KMS-11 (cell line): ENCODE results near the gene GLIS1.
"Not testable (repeated sequence)": the region's sequence is repeated elsewhere in the genome, so short reads cannot be mapped to it uniquely, and the experiment has no call there.

Experiments
- H2AFZ ChIP-seq: fragments of 200-600 bp; sonication (generic); 2 replicates; pipeline ENCODE4 v1.6.1; 2016; ENCODE audit warnings: antibody characterized with exemption, mixed run types, low read depth
- H3K27ac ChIP-seq: fragments of 200-600 bp; sonication (generic); 2 replicates; pipeline ENCODE4 v1.6.1; 2016; ENCODE audit warnings: mild to moderate bottlenecking, mixed run types
- H3K27me3 ChIP-seq: fragments of 200-600 bp; sonication (generic); 2 replicates; pipeline ENCODE4 v1.6.1; 2017; ENCODE audit warnings: mild to moderate bottlenecking, low read depth, mixed run types, moderate library complexity; ENCODE audit not compliant: insufficient read depth
- H3K36me3 ChIP-seq: fragments of 200-600 bp; sonication (generic); 2 replicates; pipeline ENCODE4 v1.6.1; 2017; ENCODE audit warnings: mild to moderate bottlenecking, mixed run types; ENCODE audit not compliant: insufficient read depth
- H3K4me1 ChIP-seq: fragments of 200-600 bp; sonication (generic); 2 replicates; pipeline ENCODE4 v1.6.1; 2016; ENCODE audit warnings: mild to moderate bottlenecking, low read depth, mixed run types; ENCODE audit not compliant: poor library complexity, severe bottlenecking
- H3K4me2 ChIP-seq: fragments of 200-600 bp; sonication (generic); 2 replicates; pipeline ENCODE4 v1.7.0; 2016; ENCODE audit warnings: mild to moderate bottlenecking, mixed run types
- H3K4me3 ChIP-seq: fragments of 200-600 bp; sonication (generic); IDR thresholded peaks from 2 replicates; pipeline ENCODE4 v1.6.1; 2017; ENCODE audit warnings: low read depth, low read length, mixed read lengths; ENCODE audit not compliant: insufficient read depth
- H3K79me2 ChIP-seq: fragments of 200-600 bp; sonication (generic); 2 replicates; pipeline ENCODE4 v1.6.1; 2016; ENCODE audit warnings: low read depth, mixed run types; ENCODE audit not compliant: insufficient read depth
- H3K9ac ChIP-seq: fragments of 200-600 bp; sonication (generic); 2 replicates; pipeline ENCODE4 v1.6.1; 2016; ENCODE audit warnings: mild to moderate bottlenecking, mixed run types
- H4K20me1 ChIP-seq: fragments of 200-600 bp; sonication (generic); 2 replicates; pipeline ENCODE4 v1.6.1; 2016; ENCODE audit warnings: mild to moderate bottlenecking, mixed run types; ENCODE audit not compliant: insufficient read depth
- TF ChIP-seq, protein P1 (sequence below): fragments of 200-600 bp; sonication (generic); conservative IDR thresholded peaks from 2 replicates; pipeline ENCODE4 v1.6.1; 2017; ENCODE audit warnings: low read depth, mild to moderate bottlenecking, antibody characterized with exemption, low read length, moderate library complexity, mixed read lengths

Gene GLIS1

DNA sequence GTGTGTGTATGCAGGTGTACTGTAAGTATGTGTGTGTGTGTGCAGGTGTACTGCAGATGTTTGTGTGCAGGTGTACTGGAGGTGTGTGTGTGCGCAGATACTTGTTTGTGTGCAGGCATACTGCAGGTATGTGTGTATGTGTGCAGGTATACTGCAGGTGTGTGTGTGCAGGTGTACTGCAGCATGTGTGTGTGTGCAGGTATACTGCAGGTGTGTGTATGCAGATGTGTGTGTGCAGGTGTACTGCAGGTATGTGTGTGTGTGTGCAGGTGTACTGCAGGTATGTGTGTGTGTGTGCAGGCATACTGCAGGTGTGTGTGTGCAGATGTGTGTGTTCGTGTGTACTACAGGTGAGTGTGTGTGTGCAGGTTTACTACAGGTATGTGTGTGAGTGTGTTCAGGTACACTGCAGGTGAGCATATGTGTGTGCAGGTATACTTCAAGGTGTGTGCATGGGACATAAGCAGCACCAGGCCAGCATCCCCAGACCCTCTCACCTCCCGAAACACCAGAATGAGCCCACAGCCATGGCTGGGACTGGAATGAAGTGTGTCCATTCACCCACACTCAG lies 182.2 kb downstream of the GLIS1 start:
- Histone ChIP-seq H3K79me2 (no peaks in the 10 kb centered on the region), H2AFZ (no peak overlapping the region), H3K4me3 (no peak overlapping the region), H3K27me3 (no peaks in the 10 kb centered on the region), H3K36me3 (no peaks in the 10 kb centered on the region), H3K9ac (no peak overlapping the region), H4K20me1 (no peaks in the 10 kb centered on the region), H3K27ac (no peak overlapping the region), H3K4me2 (no peak overlapping the region), H3K4me1 (peaks cover 13% of the 10 kb centered on the region)
- TF ChIP-seq, protein P1, sequence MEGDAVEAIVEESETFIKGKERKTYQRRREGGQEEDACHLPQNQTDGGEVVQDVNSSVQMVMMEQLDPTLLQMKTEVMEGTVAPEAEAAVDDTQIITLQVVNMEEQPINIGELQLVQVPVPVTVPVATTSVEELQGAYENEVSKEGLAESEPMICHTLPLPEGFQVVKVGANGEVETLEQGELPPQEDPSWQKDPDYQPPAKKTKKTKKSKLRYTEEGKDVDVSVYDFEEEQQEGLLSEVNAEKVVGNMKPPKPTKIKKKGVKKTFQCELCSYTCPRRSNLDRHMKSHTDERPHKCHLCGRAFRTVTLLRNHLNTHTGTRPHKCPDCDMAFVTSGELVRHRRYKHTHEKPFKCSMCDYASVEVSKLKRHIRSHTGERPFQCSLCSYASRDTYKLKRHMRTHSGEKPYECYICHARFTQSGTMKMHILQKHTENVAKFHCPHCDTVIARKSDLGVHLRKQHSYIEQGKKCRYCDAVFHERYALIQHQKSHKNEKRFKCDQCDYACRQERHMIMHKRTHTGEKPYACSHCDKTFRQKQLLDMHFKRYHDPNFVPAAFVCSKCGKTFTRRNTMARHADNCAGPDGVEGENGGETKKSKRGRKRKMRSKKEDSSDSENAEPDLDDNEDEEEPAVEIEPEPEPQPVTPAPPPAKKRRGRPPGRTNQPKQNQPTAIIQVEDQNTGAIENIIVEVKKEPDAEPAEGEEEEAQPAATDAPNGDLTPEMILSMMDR = no peak

DNA sequence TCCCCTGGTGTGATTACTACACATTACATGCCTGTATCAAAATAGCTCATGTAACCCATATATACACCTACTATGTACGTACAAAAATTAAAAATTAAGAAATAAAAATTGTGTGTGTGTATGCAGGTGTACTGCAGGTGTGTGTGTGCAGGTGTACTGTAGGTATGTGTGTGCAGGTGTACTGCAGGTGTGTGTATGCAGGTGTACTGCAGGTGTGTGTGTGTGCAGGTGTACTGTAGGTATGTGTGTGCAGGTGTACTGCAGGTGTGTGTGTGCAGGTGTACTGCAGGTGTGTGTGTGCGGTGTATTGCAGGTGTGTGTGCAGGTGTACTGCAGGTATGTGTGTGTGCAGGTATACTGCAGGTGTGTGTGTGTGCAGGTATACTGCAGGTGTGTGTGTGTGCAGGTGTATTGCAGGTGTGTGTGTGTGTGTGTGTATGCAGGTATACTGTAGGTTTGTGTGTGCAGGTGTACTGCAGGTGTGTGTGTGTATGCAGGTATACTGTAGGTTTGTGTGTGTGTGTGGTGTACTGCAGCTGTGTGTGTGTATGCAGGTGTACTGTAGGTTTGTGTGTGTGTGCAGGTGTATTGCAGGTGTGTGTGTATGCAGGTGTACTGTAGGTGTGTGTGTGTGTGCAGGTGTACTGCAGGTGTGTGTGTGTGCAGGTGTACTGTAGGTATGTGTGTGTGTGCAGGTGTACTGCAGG lies 183.2 kb downstream of the GLIS1 start:
- H3K36me3 ChIP-seq, H3K4me3 ChIP-seq, H3K4me2 ChIP-seq, H3K27ac ChIP-seq, H4K20me1 ChIP-seq, H3K79me2 ChIP-seq, H3K9ac ChIP-seq, H2AFZ ChIP-seq, H3K27me3 ChIP-seq: not testable (repeated sequence)
- H3K4me1 ChIP-seq = peaks cover 13% of the 10 kb centered on the region

DNA sequence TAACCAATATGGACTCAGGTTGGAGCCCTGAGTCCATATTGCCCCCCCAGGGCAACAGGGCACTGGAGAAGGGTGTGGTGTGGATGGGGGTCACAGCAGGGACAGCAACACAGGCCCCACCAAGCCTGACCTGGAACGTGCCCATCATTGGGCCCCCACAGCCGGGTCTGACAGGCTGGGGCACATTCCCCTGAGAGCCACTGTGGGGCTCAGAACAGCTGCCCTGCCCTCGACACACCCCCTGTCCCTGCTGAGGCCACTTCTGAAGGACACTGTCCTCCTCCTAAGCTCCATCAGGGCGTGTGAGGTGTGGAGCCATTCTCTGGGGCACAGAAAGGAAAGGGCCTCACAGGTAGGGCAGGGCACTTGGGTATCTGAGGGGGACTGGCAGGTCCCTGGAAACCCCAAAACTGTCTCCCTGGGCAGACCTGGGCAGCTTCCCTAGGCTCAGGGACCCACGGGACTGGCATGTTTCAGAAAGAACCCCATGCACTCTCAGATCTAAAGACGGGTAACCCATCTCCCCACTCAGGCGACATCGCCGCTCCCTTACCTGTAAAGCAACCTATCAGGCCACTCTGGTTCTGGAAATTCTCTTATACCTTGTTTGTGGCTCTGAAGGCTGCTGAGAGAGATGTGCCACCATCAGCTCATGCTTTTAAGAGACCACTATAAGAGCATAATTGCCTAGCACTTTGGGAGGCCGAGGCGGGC lies 184.2 kb downstream of the GLIS1 start:
- Histone ChIP-seq H3K27me3 (no peaks in the 10 kb centered on the region), H3K79me2 (no peaks in the 10 kb centered on the region), H2AFZ (no peak overlapping the region), H4K20me1 (no peaks in the 10 kb centered on the region), H3K27ac (no peak overlapping the region), H3K4me2 (peak overlapping the region; percentile 22; the same call in 1 of the 2 replicates), H3K36me3 (no peaks in the 10 kb centered on the region), H3K4me3 (no peak overlapping the region), H3K9ac (no peak overlapping the region), H3K4me1 (peaks cover 13% of the 10 kb centered on the region)
- TF ChIP-seq, protein P1 = no peak

DNA sequence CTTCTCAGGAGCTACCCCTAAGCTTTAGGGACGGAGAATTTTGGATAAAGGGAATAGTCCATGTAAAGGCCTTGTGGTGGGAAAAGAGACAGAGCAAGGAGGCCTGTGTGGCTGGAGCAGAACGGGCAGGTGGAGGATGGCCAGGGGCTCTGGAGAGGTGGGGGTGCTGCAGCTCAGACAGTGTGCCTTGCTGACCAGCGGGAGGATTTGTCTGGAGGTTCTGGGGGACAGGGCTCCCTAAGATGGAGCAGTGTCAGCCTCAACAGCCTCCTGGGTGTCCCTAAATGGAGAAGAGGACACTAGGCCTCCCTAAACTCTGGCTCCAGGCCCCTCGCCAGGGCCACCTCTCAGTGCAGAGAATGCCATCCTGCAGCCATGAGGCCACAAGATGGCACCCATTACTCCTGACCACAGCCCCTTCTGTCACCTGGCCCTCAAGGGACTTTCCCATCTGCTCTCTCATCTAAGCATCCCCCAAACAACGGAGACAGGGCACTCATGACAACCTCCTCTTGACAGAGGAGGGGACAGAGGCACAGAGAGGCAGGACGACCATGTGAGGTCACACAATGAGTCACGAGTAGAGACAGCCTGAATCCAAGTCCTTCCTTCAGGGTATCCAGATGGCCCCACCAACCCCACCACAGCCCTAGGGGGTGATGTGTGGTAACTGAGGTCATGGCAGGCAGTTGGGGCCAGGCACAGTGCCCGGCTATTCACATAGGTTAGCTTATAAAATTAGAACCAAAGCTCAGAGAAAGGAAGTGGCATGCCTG lies 185.0 kb downstream of the GLIS1 start:
- Histone ChIP-seq H3K36me3 (no peaks in the 10 kb centered on the region), H4K20me1 (no peaks in the 10 kb centered on the region), H3K27ac (no peak overlapping the region), H3K9ac (no peak overlapping the region), H3K79me2 (no peaks in the 10 kb centered on the region), H3K4me3 (no peak overlapping the region), H2AFZ (0 out of 2 replicates have a peak overlapping the region, but pooled peaks have one; percentile 28), H3K4me2 (peak overlapping the region; percentile 22; the same call in 1 of the 2 replicates), H3K4me1 (peaks cover 13% of the 10 kb centered on the region), H3K27me3 (no peaks in the 10 kb centered on the region)
- TF ChIP-seq, protein P1 = no peak
